Germinal center (tissue), 1 donor: ENCODE data around the gene RAB26.
"Not testable (repeated sequence)": the region's sequence is repeated elsewhere in the genome, so short reads cannot be mapped to it uniquely, and the experiment has no call there.

Source experiments
- DNase-seq: peaks from one replicate; pipeline ENCODE4 v3.0.0; 2012; ENCODE audit warnings: mixed read lengths, low spot score

Gene RAB26

GRCh38 chr16:2147981-2148671 lies at the start of gene RAB26:
RAB26 (plus strand) TSS chr16:2148625; CDS start chr16:2148784, 159 bp downstream.
- peak; percentile 66 for DNase-seq

GRCh38 chr16:2101581-2101980 lies 46.8 kb upstream of the RAB26 start:
- DNase-seq, result not testable (repeated sequence)

- no peak for DNase-seq
Observed at GRCh38 chr16:2102471-2102870, 46.0 kb upstream of the RAB26 start.

GRCh38 chr16:2104464-2104863 lies 44.0 kb upstream of the RAB26 start:
- DNase-seq, result not testable (repeated sequence)

- not testable (repeated sequence) for DNase-seq
Observed at GRCh38 chr16:2105291-2105690, 43.1 kb upstream of the RAB26 start.

- not testable (repeated sequence) for DNase-seq
Observed at GRCh38 chr16:2105769-2106168, 42.7 kb upstream of the RAB26 start.

- not testable (repeated sequence) for DNase-seq
Observed at GRCh38 chr16:2106211-2106610, 42.2 kb upstream of the RAB26 start.

GRCh38 chr16:2107121-2107790 lies 41.2 kb upstream of the RAB26 start:
- not testable (repeated sequence) for DNase-seq

- not testable (repeated sequence) for DNase-seq
Observed at GRCh38 chr16:2107791-2108125, 40.7 kb upstream of the RAB26 start.

GRCh38 chr16:2108446-2109270 lies 39.8 kb upstream of the RAB26 start:
- not testable (repeated sequence) for DNase-seq

GRCh38 chr16:2109271-2109580 lies 39.2 kb upstream of the RAB26 start:
- not testable (repeated sequence) for DNase-seq

GRCh38 chr16:2109872-2110271 lies 38.6 kb upstream of the RAB26 start:
- not testable (repeated sequence) for DNase-seq

- DNase-seq, result not testable (repeated sequence)
Observed at GRCh38 chr16:2110332-2111008, 38.0 kb upstream of the RAB26 start.

- DNase-seq, result not testable (repeated sequence)
Observed at GRCh38 chr16:2111009-2111353, 37.4 kb upstream of the RAB26 start.

GRCh38 chr16:2111412-2112335 lies 36.8 kb upstream of the RAB26 start:
- not testable (repeated sequence) for DNase-seq

GRCh38 chr16:2112539-2113106 lies 35.8 kb upstream of the RAB26 start:
- DNase-seq, result not testable (repeated sequence)

- DNase-seq, result not testable (repeated sequence)
Observed at GRCh38 chr16:2114225-2114624, 34.2 kb upstream of the RAB26 start.

- DNase-seq, result not testable (repeated sequence)
Observed at GRCh38 chr16:2114885-2115590, 33.4 kb upstream of the RAB26 start.

- no peak for DNase-seq
Observed at GRCh38 chr16:2115591-2115973, 32.8 kb upstream of the RAB26 start.

GRCh38 chr16:2116428-2116827 lies 32.0 kb upstream of the RAB26 start:
- DNase-seq, result not testable (repeated sequence)
